Caco-2 (cell line): ENCODE data around the gene TTC7B. TPM values are rescaled to one million over a fixed set of nuclear protein-coding genes. Genes with fewer than 3 reads are reported as not detected.

Experiments used
- BruUV-seq: library from RNA; stranded (reverse); fragments of 400-500 nt; replicated peaks from 2 replicates; lab custom pipeline; 2021; lab: Mats Ljungman, UMichigan
- CTCF ChIA-PET: fragments of 300-600 bp; sonication (Branson Sonifier 250); formaldehyde crosslinking; loops from one replicate; lab custom pipeline; 2022; ENCODE audit warnings: antibody characterized with exemption; lab: Charles Lee
- POLR2A ChIA-PET: fragments of 300-600 bp; sonication (Branson Sonifier 250); formaldehyde crosslinking; loops from one replicate; lab custom pipeline; 2022; ENCODE audit warnings: antibody characterized with exemption; lab: Charles Lee
- DNase-seq, 2 experiments: peaks; one replicate each; pipeline versions ENCODE4 v3.0.0 to v3.0.0-alpha.2; 2020 to 2022
- H3K27me3 ChIP-seq: replicated peaks from 2 replicates; pipeline ENCODE4 v1.6.0; 2011; ENCODE audit warnings: low read length; ENCODE audit not compliant: control insufficient read depth, insufficient read depth
- H3K36me3 ChIP-seq: 2 replicates; pipeline ENCODE4 v1.5.1; 2011; ENCODE audit warnings: low read length; ENCODE audit not compliant: control insufficient read depth, insufficient read depth
- H3K4me1 ChIP-seq: fragments of 250-450 bp; sonication (Bioruptor Pico); 2 replicates; pipeline ENCODE4 v1.5.1; 2020; ENCODE audit warnings: mild to moderate bottlenecking
- H3K4me3 ChIP-seq: 2 replicates; pipeline ENCODE4 v1.5.1; 2011; ENCODE audit warnings: low read depth, mild to moderate bottlenecking, control low read depth, low read length
- H3K9me3 ChIP-seq: fragments of 250-450 bp; sonication (Bioruptor Pico); 2 replicates; pipeline ENCODE4 v1.5.1; 2020; ENCODE audit warnings: mild to moderate bottlenecking, moderate library complexity
- H3K27ac Mint-ChIP-seq: one replicate; pipeline ENCODE4 v1.8.0; 2022; ENCODE audit warnings: mixed read lengths; ENCODE audit not compliant: unreplicated experiment
- H3K27me3 Mint-ChIP-seq: one replicate; pipeline ENCODE4 v1.8.0; 2022; ENCODE audit warnings: mixed read lengths; ENCODE audit not compliant: insufficient read depth, unreplicated experiment
- H3K36me3 Mint-ChIP-seq: one replicate; pipeline ENCODE4 v1.8.0; 2022; ENCODE audit warnings: mild to moderate bottlenecking, mixed read lengths; ENCODE audit not compliant: insufficient read depth, unreplicated experiment
- H3K4me1 Mint-ChIP-seq: one replicate; pipeline ENCODE4 v1.8.0; 2022; ENCODE audit warnings: low read depth, mixed read lengths; ENCODE audit not compliant: unreplicated experiment
- H3K4me3 Mint-ChIP-seq: one replicate; pipeline ENCODE4 v1.8.0; 2022; ENCODE audit warnings: mild to moderate bottlenecking, moderate library complexity, mixed read lengths; ENCODE audit not compliant: unreplicated experiment
- H3K9me3 Mint-ChIP-seq: one replicate; pipeline ENCODE4 v1.8.0; 2022; ENCODE audit warnings: mixed read lengths; ENCODE audit not compliant: unreplicated experiment
- intact Hi-C: fragments of 100-400 bp; cut with micrococcal nuclease; formaldehyde crosslinking; loops from one replicate; pipeline ENCODE4 v1.10.0; 2022; ENCODE audit not compliant: unreplicated experiment
- total RNA-seq: library from RNA; stranded (reverse); gene quantifications from 2 replicates; pipeline ENCODE4 v1.2.3, GENCODE V29; 2022
- TF ChIP-seq, protein P1 (sequence below), 2 experiments: fragments of 200-600 bp in 1 of 2; IDR thresholded peaks; 1 replicate in 1 of 2; 2 replicates in 1 of 2; pipeline versions ENCODE4 v1.5.1 to v1.8.0; 2011 to 2022; ENCODE audit warnings: antibody characterized with exemption in 1 of 2, control low read depth in 1 of 2, inconsistent platforms in 1 of 2, low read depth in 1 of 2, low read length in 1 of 2, mild to moderate bottlenecking in 1 of 2, moderate library complexity in 1 of 2; ENCODE audit not compliant: insufficient read depth in 1 of 2, severe bottlenecking in 1 of 2, unreplicated experiment in 1 of 2

Gene TTC7B
- total RNA-seq, 1 experiment from 2014 or later, result 28.5 TPM

DNA sequence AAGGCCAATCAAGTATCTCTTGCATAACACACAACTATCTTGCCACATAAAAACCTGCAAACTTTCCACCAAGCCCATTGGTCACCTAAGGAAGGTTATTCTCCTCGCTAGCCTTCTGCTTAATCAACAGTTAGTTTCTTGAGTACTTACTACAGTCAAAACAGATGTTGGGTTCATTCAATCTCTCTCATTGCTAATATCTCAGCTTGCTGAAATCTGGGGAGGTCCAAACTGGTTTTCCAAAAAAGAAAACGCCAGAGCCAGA is 74.6 kb downstream of the TTC7B start:
- no peaks in the 10 kb centered on the region for H3K36me3 ChIP-seq
- intact Hi-C loops, result no loop called here
- no peaks in the 10 kb centered on the region for H3K9me3 ChIP-seq
- peaks cover 8% of the 10 kb centered on the region for H3K36me3 Mint-ChIP-seq
- no peak overlapping the region for H3K4me3 Mint-ChIP-seq
- no peaks in the 10 kb centered on the region for H3K4me1 ChIP-seq
- no peak overlapping the region for H3K27ac Mint-ChIP-seq
- no peaks in the 10 kb centered on the region for H3K27me3 Mint-ChIP-seq
- TF ChIP-seq, protein P1, sequence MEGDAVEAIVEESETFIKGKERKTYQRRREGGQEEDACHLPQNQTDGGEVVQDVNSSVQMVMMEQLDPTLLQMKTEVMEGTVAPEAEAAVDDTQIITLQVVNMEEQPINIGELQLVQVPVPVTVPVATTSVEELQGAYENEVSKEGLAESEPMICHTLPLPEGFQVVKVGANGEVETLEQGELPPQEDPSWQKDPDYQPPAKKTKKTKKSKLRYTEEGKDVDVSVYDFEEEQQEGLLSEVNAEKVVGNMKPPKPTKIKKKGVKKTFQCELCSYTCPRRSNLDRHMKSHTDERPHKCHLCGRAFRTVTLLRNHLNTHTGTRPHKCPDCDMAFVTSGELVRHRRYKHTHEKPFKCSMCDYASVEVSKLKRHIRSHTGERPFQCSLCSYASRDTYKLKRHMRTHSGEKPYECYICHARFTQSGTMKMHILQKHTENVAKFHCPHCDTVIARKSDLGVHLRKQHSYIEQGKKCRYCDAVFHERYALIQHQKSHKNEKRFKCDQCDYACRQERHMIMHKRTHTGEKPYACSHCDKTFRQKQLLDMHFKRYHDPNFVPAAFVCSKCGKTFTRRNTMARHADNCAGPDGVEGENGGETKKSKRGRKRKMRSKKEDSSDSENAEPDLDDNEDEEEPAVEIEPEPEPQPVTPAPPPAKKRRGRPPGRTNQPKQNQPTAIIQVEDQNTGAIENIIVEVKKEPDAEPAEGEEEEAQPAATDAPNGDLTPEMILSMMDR (IDR thresholded peaks at IDR 0.05; ENCODE audit: insufficient read depth in 1 of 2, low read depth in 1 of 2, low read length in 1 of 2, severe bottlenecking in 1 of 2, unreplicated experiment in 1 of 2), result no peak
- H3K4me3 ChIP-seq, result no peak overlapping the region
- no peaks in the 10 kb centered on the region for H3K27me3 ChIP-seq
- no peaks in the 10 kb centered on the region for H3K4me1 Mint-ChIP-seq
- ChIA-PET POLR2A (no interaction called here), CTCF (no interaction called here)
- no peaks in the 10 kb centered on the region for H3K9me3 Mint-ChIP-seq
- no peak for DNase-seq
- no TSS peak for BruUV-seq

DNA sequence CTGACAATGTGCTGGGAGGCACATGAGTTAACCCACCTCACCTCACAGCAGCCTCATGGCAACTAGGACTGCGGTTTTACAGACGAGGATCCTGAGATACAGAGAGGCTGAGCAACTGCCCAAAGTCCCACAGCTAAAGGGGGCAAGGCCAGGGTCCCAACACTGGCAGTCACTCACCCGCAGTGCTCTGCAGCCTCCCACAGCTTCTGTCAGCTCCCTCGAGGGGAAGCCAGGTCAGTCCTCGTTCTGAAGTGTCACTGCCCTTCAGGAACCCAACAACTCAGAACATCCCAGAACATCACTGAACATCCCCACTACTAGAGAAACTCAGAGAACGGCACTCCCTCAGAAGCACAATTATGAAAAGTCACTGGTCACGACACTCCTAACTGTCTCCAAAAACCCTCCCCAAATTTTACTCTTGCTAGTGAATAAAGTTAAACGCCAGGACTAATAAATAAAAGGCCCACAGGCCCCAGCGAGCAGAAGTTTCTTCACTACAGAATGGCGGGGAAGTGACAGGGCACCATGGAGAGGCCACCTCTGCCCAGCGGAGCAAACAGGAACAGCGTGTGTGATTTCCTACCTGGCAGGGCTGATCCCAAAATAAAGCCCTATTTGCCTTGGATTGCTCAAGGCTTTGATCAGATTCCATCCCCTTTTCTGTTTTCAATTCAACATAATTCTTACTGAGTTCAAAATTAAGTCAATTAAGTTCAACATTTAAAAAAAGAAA is 75.1 kb downstream of the TTC7B start:
- no peaks in the 10 kb centered on the region for H3K27me3 ChIP-seq
- H3K4me3 Mint-ChIP-seq, result no peak overlapping the region
- no peaks in the 10 kb centered on the region for H3K4me1 Mint-ChIP-seq
- no peak overlapping the region for H3K4me3 ChIP-seq
- H3K27ac Mint-ChIP-seq, result no peak overlapping the region
- no peaks in the 10 kb centered on the region for H3K9me3 Mint-ChIP-seq
- TF ChIP-seq, protein P1 (IDR thresholded peaks at IDR 0.05; ENCODE audit: insufficient read depth in 1 of 2, low read depth in 1 of 2, low read length in 1 of 2, severe bottlenecking in 1 of 2, unreplicated experiment in 1 of 2), result no peak
- ChIA-PET POLR2A (no interaction called here), CTCF (no interaction called here)
- H3K4me1 ChIP-seq, result no peaks in the 10 kb centered on the region
- no peaks in the 10 kb centered on the region for H3K9me3 ChIP-seq
- no peaks in the 10 kb centered on the region for H3K36me3 ChIP-seq
- H3K27me3 Mint-ChIP-seq, result no peaks in the 10 kb centered on the region
- intact Hi-C loops, result no loop called here
- no peak for DNase-seq
- no TSS peak for BruUV-seq
- peaks cover 8% of the 10 kb centered on the region for H3K36me3 Mint-ChIP-seq

DNA sequence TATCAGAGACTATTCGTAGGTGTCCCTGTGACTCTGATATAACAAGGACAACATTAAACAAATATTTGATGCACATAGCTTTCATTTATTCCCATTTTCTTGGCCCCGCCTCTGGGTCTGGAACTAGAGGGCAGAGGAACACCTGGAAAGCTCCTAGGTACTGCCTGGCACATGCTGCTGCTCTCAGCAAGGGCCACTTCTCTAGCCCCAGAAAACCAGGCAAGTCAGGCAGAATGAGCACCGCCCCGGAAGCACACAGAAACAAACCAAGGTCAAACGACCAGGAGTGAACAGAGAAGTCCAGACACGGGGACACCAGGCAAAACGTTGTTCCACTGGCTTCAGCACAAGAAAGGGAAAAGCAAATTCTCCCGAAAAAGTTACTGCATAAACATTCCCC is 76.1 kb downstream of the TTC7B start:
- H3K27ac Mint-ChIP-seq, result no peak overlapping the region
- peaks cover 8% of the 10 kb centered on the region for H3K36me3 Mint-ChIP-seq
- no peak overlapping the region for H3K4me3 Mint-ChIP-seq
- no peak overlapping the region for H3K4me3 ChIP-seq
- H3K27me3 Mint-ChIP-seq, result no peaks in the 10 kb centered on the region
- H3K27me3 ChIP-seq, result no peaks in the 10 kb centered on the region
- POLR2A ChIA-PET, result no interaction called here
- H3K36me3 ChIP-seq, result no peaks in the 10 kb centered on the region
- no TSS peak for BruUV-seq
- DNase-seq, result no peak
- no peaks in the 10 kb centered on the region for H3K9me3 ChIP-seq
- TF ChIP-seq, protein P1 (IDR thresholded peaks at IDR 0.05; ENCODE audit: insufficient read depth in 1 of 2, low read depth in 1 of 2, low read length in 1 of 2, severe bottlenecking in 1 of 2, unreplicated experiment in 1 of 2), result no peak
- intact Hi-C loops, result no loop called here
- H3K4me1 ChIP-seq, result no peaks in the 10 kb centered on the region
- H3K9me3 Mint-ChIP-seq, result no peaks in the 10 kb centered on the region
- no peaks in the 10 kb centered on the region for H3K4me1 Mint-ChIP-seq
- CTCF ChIA-PET, result no interaction called here
